Activated T-cell treated with anti-CD3 and anti-CD28 coated beads for 24 hours (primary cell): Measurements from ENCODE around the gene PTTG1.
A peak's percentile ranks its signal among the peaks of the same experiment; 100 is the strongest.
"Not testable (repeated sequence)": the region's sequence is repeated elsewhere in the genome, so short reads cannot be mapped to it uniquely, and the experiment has no call there.

Source experiments
- DNase-seq: peaks from one replicate; pipeline ENCODE4 v3.0.0-alpha.2; 2020; ENCODE audit warnings: low read depth

Gene PTTG1

DNA sequence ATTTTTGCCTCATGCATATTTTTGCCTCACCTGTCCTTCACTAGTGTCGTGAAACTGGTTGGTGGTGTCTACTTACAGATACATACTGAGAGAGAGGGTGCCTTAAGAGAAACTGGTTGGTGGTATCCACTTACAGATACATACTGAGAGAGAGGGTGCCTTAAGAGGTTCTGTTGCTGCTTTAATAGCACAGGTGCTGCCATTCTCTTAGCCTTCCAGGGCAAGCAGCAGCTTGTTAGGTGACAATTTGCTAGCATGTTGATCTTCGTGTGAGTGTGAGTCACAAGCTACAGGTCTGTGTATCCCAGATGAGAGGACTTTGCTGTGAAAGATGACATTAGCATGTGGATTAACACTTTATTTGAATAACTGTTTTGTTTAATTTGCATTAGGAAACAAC, 1.4 kb downstream of the PTTG1 start:
- no peak for DNase-seq

DNA sequence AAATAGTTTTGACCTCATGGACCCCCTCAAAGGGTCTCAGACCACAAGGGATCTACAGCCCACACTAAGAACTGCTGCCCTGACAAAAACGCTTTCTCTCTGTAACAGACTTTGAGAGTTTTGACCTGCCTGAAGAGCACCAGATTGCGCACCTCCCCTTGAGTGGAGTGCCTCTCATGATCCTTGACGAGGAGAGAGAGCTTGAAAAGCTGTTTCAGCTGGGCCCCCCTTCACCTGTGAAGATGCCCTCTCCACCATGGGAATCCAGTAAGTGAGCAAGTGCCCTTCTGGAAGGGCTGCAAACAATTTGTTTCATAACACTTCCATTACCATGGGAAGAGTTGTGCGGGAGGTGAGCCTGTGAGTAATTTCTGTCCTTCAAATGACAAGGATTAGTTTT, 6.0 kb downstream of the PTTG1 start:
- no peak for DNase-seq

DNA sequence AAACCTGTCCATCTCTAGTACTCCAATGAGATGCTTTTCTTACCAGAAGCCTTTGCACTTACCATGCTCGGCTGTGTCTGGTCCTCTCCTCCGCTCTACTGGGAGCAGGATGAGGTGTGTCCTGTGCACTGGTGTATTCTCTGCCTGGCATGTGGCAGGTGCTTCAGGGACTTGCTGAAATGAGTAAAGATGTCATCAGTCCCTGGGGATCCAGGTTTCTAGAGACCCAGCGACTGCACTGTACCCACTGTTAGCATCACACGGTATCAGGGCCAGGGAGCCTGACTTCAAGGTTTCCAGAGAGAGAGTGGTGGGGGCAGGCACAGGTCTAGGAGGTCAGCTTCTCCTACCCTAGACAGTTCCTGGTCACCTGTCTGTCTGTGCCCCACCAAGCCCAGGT, 10.5 kb downstream of the PTTG1 start:
- no peak for DNase-seq

DNA sequence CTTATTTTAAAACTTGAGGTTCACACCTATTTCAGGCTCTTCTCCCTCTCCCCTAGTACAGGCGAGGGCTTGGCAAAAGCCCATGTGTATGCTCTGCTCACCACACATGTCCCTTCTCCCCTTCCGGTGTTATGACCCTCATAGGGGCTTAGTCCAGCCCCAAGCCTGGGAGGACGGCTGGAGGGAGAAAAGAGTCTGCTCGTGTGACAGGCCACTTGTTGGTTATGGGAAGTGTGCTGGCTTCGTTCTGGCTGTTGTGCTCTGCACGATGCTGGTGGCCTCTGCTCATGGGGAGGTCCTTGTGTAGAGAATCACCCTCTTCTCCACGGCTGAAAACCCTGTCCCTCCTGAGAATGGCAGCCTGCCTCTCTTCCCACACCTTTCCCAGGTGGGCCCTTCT, 11.1 kb downstream of the PTTG1 start:
- no peak for DNase-seq

DNA sequence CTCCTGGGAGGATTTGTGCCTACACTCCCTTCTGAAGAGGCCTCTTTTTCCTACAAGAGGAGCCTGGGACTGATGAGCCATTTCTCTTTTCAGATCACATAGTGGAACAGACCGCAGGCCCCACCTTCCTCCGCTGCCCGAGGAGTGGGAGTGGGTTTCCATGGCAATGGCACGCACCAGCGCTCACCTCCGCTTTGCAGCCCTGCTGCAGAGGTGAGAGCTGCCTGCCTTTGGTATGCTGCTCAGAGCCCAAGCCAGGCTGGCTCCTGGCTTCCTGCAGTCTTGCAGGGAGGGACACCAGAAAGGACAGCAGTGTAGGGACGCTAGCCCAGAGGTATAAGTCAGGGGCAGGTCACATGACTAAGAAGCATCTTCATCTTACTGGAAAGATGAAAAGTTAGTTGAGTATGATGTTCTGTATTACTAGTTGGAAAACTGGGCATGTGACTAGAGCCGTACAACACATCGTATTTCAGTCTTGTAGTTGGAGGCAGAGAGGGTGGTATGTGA, 12.4 kb downstream of the PTTG1 start:
- no peak for DNase-seq

DNA sequence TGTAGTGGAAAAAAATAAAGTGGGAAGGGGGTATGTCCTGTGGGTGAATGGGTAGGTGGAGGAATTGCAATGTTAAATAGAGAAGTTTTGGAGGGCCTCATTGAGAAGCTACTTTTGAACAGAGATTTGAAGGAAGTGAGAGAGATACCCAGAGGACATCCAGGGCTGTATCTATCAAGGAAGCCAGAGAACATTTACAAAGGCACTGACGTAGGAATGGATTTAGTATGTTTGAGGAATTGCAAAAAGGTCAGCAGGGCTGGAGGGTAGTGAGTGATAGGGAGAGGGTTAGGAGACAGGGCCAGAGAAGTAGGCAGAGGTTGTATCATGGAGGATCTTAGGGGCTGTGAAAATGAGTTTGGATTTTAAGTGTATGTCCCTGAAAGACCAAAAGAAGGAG, 13.9 kb downstream of the PTTG1 start:
- no peak for DNase-seq

DNA sequence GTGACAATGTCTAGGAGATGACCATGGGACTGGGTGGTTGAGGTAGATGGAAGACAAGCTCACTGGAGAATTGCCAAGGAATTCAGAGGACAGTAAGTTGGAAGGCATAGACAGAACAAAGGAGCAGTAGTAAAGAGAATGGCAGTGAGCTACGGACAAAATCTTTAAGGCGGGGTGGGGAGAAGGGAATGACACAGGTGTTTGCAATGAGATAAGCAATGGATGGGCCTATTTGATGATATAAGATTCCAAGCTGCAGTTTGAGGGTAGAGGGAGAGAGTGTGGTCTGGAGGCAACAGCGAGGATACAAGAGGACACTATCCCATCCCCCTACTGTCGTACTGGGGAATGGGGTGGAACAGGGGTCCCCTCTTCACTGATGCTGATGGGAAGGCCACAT, 14.4 kb downstream of the PTTG1 start:
- DNase-seq, result no peak

DNA sequence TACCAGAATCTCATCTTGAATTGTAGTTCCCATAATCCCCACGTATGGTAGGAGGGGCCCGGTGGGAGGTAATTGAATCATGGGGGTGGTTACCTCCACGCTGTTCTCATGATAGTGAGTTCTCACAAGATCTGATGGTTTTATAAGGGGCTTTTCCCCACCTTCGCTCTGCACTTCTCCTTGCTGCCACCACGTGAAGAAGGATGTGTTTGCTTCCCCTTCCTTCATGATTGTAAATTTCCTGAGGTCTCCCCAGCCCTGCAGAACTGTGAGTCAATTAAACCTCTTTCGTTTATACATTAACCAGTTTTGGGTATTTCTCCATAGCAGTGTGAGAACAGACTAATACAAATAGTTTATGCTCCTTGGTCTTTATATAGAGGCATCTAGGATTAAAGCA, 15.0 kb downstream of the PTTG1 start:
- not testable (repeated sequence) for DNase-seq

DNA sequence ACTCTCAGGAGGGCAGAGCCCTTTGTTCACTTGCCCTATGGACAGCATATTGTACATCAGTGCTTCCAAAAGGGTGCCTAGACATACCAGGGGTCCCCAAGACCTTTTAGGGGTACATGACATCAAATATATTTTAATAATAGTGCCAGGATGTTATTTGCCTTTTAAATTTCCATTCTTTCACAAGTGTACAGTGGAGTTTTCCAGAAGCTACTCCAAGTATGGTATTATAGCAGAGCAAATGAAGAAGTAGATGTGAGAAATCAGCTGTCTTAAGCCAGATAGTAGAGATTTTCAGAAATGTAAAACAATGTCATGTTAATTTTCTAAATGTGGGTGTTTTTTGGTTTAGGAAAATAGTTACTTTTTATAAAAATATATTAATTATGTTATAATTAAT, 15.6 kb downstream of the PTTG1 start:
- no peak for DNase-seq

DNA sequence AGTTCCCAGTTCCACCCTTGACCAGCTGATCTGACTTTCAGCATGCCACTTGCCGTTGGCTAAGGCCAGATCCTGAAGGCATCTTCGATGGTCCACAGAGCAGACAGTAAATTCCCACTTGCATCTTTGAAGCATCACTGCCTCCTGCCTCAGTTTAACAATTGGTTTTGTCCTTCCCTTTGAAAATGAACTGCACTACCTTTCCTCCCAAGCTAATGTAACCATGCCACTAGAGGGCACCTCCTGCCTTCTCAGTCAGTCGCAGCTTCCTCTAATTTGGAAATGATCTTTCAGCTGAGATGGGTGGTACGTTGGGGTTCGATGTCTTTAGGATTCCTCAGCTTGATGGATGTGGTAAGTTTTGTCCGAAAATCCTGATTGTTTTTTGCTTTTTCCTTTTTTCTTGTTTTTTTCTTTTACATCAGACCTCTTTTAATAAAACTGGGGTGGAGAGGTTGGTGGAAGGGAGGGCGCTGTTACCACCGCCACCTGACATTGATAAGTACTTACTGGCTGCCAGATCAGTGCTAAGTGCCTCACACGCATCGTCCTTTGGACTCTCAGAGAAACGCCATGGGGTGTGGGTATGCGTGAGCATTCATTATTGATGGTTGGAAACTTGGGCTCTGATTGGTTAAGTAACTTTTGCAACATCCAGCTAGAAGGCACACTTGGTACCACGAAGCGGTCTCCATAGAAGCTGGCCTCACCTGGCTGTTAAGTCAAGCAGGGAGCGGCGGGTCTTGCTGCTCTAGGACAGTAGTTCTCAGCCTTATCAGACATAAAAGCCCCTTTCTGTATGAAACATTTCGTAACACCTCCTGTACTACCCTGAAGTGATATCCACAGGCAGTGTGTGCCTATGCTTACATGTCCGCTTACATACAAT, 16.9 kb downstream of the PTTG1 start:
- peak; percentile 51 for DNase-seq

DNA sequence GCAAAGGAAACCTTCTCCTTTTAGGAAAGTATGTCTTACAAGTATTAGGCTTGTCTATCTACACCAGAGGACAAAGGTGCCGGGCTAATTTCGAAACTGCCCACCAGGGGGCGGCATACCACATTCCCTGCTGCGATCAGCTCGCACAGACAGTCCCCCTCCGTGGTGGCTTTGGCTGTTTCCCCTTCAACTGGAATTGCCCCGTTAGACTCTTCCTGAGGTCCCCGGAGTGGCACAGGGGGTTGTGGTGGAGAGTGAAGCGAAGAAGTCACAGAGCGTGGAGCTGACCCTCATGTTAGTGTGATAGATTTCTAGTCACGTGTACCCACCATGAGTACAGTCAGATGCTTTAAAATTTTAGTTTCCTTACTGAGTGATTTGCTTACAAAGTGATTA, 17.5 kb downstream of the PTTG1 start:
- DNase-seq, result peak; percentile 88

DNA sequence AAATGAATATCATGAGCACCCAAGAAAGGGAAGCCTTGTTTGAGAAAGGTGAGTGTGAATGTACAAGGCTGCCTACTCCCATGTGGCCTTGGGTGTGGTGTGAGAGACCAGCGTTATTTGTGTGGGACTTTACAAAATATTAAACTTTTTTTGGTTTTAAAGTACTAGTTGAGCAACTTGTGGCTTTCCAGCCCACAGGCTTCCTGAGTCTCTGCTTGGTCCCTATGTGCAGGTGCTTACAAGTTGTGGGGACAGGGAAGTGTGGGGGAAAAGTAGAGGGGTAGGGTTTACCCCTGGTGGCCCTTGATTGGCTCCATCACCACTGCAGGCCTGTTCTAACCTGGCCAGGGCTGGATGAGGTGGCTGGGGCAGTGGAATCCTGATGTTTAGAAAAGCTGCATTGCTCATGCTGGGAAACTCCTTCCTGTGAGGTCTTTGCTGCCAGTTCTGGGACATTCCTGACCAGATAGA, 19.7 kb downstream of the PTTG1 start:
- DNase-seq, result no peak

DNA sequence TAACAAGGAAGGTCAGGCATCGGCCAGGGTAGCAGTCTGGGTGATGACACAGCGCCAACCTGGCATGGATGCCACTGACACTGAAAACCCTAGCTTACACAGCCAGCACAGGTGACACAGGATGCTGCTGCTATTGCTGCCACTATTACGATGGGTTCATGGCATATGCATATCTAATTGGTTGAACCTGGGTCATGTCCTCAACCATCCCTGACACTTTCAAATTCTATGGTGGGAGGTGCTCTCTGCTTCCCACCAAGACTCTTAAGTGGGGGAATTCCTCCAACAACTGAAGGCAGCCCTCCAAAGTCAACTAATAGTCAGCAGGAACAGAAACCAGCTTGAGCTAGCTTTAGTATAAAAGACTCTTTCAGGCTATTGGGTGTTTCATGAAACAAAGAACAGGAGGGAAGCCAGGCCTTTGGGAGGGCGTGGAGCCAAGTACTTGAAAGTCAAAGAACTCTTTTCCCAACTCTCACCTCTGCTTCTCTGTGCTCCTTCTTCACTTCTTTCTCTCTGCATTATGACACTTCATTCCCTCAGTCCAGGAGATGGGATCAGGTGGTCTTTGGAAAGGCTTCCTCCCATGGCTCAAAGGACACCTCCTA, 21.3 kb downstream of the PTTG1 start:
- DNase-seq, result no peak

DNA sequence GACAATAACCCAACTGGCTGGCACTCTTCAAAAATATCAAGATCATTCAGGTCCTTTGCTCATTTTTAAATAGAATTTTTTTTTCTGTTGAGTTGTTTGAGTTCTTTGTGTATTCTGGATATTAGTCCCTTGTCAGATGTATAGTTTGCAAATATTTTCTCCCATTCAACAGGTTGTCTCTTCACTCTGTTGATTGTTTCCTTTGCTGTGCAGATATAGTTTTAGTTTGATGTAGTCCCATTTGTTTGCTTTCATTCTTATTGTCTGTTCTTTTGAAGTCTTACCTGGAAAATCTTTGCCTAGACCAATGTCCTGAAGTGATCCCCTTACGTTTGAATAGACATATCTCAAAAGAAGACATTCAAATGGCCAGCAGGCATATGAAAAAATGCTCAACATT, 22.8 kb downstream of the PTTG1 start:
- no peak for DNase-seq

DNA sequence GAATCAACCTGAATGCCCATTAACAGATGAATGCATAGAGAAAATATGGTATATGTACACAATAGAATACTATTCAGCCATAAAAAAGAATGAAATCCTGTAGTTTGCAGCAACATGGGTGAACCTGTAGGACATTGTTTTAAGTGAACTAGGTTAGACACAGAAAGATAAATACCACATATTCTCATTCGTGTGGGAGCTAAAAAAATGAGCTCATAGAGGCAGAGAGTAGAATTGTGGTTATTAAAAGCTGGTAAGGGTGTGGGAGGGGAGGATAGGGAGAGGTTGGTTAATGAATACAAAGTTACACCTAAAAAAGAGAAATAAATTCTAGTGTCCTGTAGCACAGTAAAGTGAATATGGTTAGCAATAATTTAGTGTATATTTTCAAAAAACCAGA, 23.5 kb downstream of the PTTG1 start:
- no peak for DNase-seq

DNA sequence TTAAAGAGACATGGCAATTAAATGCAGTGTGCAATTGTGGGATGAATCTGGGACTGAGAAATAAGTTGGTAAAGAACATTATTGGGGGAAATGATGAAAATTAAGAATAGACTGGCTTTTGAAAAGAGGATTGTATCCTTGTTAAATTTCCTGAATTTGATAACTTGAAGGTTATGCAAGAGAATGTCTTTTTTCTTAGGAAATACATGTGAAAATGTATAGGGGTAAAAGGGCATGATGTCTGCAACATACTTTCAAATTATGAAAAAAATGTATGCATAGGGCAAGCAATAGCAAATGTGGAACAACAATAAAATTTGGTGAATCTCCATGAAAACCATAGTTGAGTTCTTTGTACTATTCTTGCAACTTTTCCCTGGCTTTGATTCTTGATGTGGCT, 24.1 kb downstream of the PTTG1 start:
- no peak for DNase-seq

DNA sequence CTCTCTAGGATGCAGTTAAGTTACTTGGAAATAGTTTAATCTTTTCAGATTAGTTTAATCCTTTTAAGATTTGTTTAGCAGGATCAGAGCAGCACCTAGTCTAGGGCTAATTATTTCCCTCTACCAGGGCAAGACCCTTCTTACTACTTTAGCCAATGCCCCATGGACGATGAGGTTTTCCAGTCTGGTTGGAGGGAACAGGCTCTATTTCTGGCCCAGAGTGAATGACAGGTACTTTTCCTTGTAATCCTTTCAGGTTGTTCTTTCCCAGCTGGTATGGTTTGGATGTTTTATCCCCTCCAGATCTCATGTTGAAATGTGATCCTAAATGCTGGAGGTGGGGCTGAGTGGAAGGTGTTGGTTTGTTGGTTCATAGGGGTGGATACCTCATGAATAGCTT, 27.2 kb downstream of the PTTG1 start:
- DNase-seq, result no peak

DNA sequence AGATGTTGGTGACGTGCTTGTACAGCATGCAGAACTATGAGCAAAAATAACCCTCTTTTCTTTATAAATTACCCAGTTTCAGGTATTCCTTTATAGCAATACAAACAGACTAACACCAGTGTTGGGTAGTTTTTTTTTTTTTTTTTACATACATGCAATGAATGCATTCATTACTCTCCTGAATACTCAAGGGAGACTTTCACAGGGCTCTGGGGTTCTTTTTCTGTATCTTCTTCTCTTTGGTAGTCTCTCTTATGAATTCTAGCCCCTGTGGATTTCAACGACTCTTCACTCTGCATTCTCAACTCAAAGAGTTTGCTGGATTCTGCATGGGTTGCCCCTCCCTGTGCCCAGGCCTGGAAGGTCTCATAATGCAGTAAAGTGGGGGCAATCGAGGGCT, 27.8 kb downstream of the PTTG1 start:
- no peak for DNase-seq

DNA sequence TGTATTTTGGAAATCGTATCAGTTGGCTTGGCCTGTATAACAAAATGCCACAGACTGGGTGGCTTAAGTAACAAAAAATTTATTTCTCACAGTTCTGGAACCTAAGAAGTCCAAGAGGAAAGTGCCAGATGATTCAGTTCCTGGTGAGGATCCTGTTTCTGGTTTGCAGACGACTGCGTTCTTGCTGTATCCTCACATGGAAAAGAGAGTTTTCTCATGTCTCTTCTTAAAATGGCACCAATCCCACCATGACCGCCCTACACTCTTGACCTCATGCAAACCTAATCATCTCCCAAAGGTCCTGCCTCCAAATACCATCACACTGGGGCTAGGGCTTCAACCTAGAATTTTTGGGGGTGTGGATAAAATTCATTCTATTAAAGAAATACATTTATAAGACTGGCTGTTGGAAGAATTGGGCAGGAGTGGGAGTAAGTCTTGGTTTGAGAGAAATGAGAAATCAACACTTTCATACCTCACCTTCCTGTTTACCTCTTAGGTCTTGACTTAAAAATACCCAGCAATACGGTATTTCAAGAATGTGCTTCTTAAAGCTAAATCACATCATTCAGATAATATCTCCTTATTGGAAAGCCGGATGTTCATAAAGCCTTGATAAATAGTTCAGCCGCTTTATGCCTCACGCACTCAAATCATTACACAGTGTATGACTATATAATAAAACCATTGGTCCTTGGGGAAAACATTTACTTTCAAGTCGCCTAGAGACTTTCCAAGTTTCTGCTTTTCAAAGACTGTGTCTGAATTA, 28.7 kb downstream of the PTTG1 start:
- DNase-seq, result no peak

DNA sequence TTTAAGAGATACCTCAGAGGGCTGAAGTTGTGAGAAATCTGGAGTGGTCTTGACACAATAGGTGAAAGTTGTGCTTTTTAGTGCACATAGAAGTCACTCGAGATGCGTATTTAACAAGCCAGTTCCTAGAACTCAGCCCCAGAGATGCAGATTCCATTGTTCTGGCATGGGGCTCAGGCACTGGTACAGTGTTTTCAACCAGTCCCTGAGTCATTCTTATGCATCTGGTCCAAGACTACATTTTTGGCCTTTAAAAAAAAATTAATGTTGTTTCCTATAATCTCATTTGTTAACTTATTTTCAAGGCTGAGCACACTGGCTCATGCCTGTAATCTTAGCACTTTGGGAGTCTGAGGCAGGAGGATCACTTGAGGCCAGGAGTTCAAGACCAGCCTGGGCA, 29.6 kb downstream of the PTTG1 start:
- no peak for DNase-seq

DNA sequence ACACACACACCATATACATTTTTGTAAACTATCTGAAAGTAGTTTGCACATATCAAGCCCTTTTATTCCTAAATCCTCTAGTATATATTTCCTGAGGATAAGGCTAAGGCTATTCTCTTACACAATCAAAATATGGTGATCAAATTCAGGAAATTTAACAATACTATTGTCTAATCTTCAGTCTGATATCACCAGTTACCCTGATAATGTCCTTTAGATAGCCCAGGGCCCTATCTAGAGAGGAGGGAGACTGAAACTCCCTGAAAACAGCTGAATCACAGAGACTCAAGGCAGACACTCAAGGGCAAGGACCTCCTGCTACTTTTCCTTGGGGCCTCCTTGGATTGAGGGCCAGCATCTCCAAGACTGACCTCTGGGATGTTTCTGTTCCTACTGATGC, 30.4 kb downstream of the PTTG1 start:
- DNase-seq, result no peak

DNA sequence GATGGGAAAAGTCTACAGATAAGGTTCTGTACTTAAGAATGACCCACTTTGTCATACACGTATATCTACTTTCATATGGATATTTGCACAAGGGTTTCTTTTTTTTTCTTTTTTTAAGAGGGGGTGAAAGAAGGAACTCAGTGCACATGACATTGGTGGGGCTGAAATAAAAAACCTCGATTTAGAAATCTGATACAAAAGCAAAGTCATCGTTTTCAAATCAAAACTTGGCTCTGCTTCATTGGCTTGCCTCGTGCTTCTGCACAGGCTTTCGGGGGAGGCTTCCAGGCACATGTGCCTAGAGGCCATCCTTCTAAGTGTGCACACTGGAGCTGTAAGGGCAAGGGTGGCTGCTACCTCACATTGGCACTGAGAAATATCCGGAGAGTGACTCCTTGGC, 31.1 kb downstream of the PTTG1 start:
- DNase-seq, result no peak

DNA sequence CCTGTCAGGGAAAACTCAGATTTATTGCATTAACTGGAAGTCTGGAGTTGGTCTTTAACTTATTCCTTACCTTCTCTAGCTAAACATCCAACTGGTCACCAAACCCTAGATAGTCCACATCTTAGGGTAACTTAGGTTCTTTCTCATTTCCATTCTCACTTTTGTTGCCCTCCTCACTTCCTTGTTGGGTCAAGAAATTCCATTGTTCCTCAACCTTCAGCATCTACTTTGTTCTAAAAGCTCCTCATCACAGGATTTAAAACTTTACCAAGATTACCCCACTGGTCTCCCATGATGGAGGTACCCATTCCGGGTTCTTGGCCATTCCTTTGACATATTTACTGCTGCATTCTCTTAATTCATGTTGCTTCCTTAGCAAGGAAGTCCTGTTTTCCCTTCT, 32.1 kb downstream of the PTTG1 start:
- no peak for DNase-seq
